Measurements from ENCODE around the gene IREB2. TPM values are rescaled to one million over a fixed set of nuclear protein-coding genes. Genes with fewer than 3 reads are reported as not detected.

Gene IREB2
- total and polyA plus RNA-seq, 2 of the 13 experiments (the other 11 are each of a cell fraction or from before 2014, with no cell fraction given): 24.2 to 30.4 TPM

- TF ChIP-seq ZNF574 (CRISPR knock-in tag; IDR thresholded peaks at IDR 0.05): no peak; the same call in 1 of the 2 replicates
- TF ChIP-seq NFE2L1 (CRISPR knock-in tag; IDR thresholded peaks at IDR 0.05; ENCODE audit: borderline replicate concordance): peak; percentile 98
- TF ChIP-seq ZNF598 (CRISPR knock-in tag; IDR thresholded peaks at IDR 0.05; ENCODE audit: borderline replicate concordance): peak; percentile 76; the same call in 1 of the 2 replicates
- TF ChIP-seq HMGXB3 (CRISPR knock-in tag; IDR thresholded peaks at IDR 0.05; ENCODE audit: borderline replicate concordance): peak; percentile 43; the same call in 1 of the 2 replicates
- no peak; the same call in 1 of the 2 replicates for TF ChIP-seq SAFB2 (CRISPR knock-in tag; IDR thresholded peaks at IDR 0.05; ENCODE audit: borderline replicate concordance, low read depth)
- peak; percentile 77; the same call in 1 of the 2 replicates for TF ChIP-seq ZNF558 (CRISPR knock-in tag; IDR thresholded peaks at IDR 0.05; ENCODE audit: borderline replicate concordance)
- TF ChIP-seq ZNF142 (CRISPR knock-in tag; IDR thresholded peaks at IDR 0.05): no peak; the same call in 1 of the 2 replicates
- TF ChIP-seq ZNF619 (CRISPR knock-in tag; IDR thresholded peaks at IDR 0.05): no peak; the same call in 1 of the 2 replicates
- no peak for TF ChIP-seq CREBL2 (CRISPR knock-in tag; IDR thresholded peaks at IDR 0.05; ENCODE audit: borderline replicate concordance)
- no peak for TF ChIP-seq TCF7 (IDR thresholded peaks at IDR 0.05; ENCODE audit: low read depth)
- TF ChIP-seq ZNF749 (CRISPR knock-in tag; IDR thresholded peaks at IDR 0.05; ENCODE audit: borderline replicate concordance): no peak
- TF ChIP-seq ZNF460 (CRISPR knock-in tag; IDR thresholded peaks at IDR 0.05; ENCODE audit: borderline replicate concordance): no peak; the same call in 1 of the 2 replicates
- peak; percentile 67; the same call in 1 of the 2 replicates for TF ChIP-seq ISL2 (CRISPR knock-in tag; IDR thresholded peaks at IDR 0.05)
- TF ChIP-seq ZBTB7B (CRISPR knock-in tag; IDR thresholded peaks at IDR 0.05): peak; percentile 87
- no peak for TF ChIP-seq TMF1 (CRISPR knock-in tag; IDR thresholded peaks at IDR 0.05; ENCODE audit: low read depth)
Measured at GRCh38 chr15:78540141-78540870, 102.3 kb downstream of the IREB2 start, which contains the start of gene PSMA4 (continued).

Data from HepG2 (cell line).